Measurements from ENCODE around the gene TSC22D3. TPM values are rescaled to one million over a fixed set of nuclear protein-coding genes. Genes with fewer than 3 reads are reported as not detected.

The TSC22D3 gene
- total RNA-seq, 1 donor from 2014 or later = 107 TPM

DNA sequence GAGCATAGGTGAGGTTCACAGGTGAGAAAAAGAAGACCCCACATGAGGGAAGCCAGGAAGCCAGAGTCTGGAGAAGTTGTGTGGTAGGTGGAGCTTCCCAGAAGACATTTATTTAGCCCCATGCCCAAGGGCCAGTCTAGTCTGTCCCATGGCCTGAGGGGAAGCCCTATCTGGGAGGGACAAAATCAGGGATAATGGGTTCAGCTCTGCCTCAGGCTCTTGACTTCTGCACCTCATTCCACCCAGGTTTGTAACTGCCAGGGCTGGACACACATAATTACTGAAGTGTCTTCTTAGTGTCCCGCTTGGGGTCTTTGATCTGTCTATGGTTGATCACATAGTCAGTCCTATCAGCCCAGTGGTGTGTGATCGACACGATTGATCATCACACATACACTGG lies 36.0 kb downstream of the TSC22D3 start:
- no peak for DNase-seq
- H3K4me3 Mint-ChIP-seq (ENCODE audit: unreplicated experiment) = no peak overlapping the region
- peaks cover 4% of the 10 kb centered on the region for H3K4me1 Mint-ChIP-seq (ENCODE audit: low read depth, unreplicated experiment)
- H3K36me3 Mint-ChIP-seq (ENCODE audit: unreplicated experiment) = no peaks in the 10 kb centered on the region
- peaks cover 1% of the 10 kb centered on the region for H3K27me3 Mint-ChIP-seq (ENCODE audit: unreplicated experiment)
- peaks cover 3% of the 10 kb centered on the region for H3K9me3 Mint-ChIP-seq (ENCODE audit: unreplicated experiment)
- TF ChIP-seq, protein P1, sequence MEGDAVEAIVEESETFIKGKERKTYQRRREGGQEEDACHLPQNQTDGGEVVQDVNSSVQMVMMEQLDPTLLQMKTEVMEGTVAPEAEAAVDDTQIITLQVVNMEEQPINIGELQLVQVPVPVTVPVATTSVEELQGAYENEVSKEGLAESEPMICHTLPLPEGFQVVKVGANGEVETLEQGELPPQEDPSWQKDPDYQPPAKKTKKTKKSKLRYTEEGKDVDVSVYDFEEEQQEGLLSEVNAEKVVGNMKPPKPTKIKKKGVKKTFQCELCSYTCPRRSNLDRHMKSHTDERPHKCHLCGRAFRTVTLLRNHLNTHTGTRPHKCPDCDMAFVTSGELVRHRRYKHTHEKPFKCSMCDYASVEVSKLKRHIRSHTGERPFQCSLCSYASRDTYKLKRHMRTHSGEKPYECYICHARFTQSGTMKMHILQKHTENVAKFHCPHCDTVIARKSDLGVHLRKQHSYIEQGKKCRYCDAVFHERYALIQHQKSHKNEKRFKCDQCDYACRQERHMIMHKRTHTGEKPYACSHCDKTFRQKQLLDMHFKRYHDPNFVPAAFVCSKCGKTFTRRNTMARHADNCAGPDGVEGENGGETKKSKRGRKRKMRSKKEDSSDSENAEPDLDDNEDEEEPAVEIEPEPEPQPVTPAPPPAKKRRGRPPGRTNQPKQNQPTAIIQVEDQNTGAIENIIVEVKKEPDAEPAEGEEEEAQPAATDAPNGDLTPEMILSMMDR (IDR thresholded peaks at IDR 0.05; ENCODE audit: partially characterized antibody, unreplicated experiment) = no peak
- no peak overlapping the region for H3K27ac Mint-ChIP-seq (ENCODE audit: unreplicated experiment)

DNA sequence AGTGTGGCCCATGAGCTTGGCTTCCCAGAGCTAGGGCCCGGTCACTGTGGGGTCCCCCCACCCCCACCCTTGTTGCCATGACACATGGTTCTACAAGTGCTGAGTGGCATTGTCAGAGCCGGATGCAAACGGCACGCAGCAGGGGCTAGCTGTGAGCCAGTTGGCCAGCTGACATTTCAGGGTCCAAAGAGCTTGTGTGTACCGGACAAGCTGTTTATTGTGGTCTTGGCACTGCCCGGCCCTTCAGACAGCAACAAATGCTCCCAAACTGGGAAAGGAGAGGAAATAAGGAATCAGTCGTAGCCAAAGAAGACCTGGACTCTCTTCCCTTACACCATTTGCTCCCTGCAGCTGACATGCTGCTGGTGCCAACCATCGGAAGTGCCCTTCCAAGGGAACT lies 36.8 kb downstream of the TSC22D3 start:
- peaks cover 4% of the 10 kb centered on the region for H3K4me1 Mint-ChIP-seq (ENCODE audit: low read depth, unreplicated experiment)
- TF ChIP-seq, protein P1 (IDR thresholded peaks at IDR 0.05; ENCODE audit: partially characterized antibody, unreplicated experiment) = no peak
- H3K36me3 Mint-ChIP-seq (ENCODE audit: unreplicated experiment) = no peaks in the 10 kb centered on the region
- no peak overlapping the region for H3K4me3 Mint-ChIP-seq (ENCODE audit: unreplicated experiment)
- H3K9me3 Mint-ChIP-seq (ENCODE audit: unreplicated experiment) = peaks cover 3% of the 10 kb centered on the region
- H3K27ac Mint-ChIP-seq (ENCODE audit: unreplicated experiment) = no peak overlapping the region
- H3K27me3 Mint-ChIP-seq (ENCODE audit: unreplicated experiment) = peaks cover 1% of the 10 kb centered on the region
- no peak for DNase-seq

DNA sequence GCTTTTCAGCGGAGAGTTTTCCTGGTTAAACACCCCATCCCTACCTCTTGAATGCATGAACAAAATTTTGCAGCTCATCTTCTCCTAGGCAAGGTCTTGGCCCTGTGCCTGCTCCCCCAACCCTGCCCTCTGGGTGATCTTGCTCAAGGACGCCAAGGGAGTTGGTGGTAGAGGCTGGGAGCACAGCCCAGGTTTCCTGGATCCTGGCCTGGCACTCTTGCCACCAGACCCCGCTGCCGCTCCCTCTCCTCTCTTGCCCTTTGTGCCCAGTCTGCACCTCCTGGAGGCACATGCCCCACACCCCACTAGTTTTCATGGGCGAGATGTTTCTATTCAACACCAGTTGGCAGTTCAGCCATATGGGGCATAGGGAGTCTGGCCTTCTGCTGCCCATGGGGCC lies 37.3 kb downstream of the TSC22D3 start:
- H3K27me3 Mint-ChIP-seq (ENCODE audit: unreplicated experiment) = peaks cover 1% of the 10 kb centered on the region
- TF ChIP-seq, protein P1 (IDR thresholded peaks at IDR 0.05; ENCODE audit: partially characterized antibody, unreplicated experiment) = no peak
- peaks cover 3% of the 10 kb centered on the region for H3K9me3 Mint-ChIP-seq (ENCODE audit: unreplicated experiment)
- no peak overlapping the region for H3K27ac Mint-ChIP-seq (ENCODE audit: unreplicated experiment)
- DNase-seq = no peak
- no peaks in the 10 kb centered on the region for H3K36me3 Mint-ChIP-seq (ENCODE audit: unreplicated experiment)
- no peak overlapping the region for H3K4me3 Mint-ChIP-seq (ENCODE audit: unreplicated experiment)
- H3K4me1 Mint-ChIP-seq (ENCODE audit: low read depth, unreplicated experiment) = peaks cover 4% of the 10 kb centered on the region

DNA sequence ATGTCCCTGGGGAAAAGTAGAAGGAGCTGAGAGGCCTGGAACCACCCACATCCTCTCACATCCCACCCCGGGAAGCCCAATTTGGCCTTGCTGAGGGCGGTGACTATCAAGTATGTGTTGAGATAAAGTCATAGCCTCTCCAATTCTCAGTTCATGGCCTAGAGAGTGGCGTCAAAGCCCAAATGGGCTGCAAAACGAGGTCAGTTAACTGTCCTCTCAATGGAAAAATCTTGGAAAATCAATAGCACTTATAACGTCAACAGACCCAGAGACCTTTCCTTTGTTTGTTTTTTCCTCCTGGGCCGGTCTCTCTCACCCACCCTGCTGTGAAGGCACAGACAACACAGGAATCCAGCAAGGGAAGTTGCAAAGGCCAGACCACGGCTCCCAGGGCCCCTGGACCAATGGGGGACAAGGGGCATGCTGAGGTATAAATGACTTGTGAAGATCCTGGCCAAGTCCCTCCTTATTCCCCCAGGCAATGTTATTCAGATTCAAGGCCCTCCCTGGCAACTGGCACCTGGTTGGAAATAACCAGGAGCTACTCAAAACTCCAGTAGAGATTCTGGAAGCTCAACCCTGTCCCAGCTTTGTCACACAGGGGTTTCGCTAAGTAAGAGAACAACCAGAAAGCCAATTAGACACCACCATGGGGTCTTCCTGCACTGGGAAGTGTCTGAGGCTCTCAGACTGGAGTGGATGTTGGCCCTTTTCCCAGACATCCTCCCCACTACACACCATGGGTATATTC lies 38.6 kb downstream of the TSC22D3 start:
- H3K27me3 Mint-ChIP-seq (ENCODE audit: unreplicated experiment) = peaks cover 1% of the 10 kb centered on the region
- H3K4me3 Mint-ChIP-seq (ENCODE audit: unreplicated experiment) = no peak overlapping the region
- H3K27ac Mint-ChIP-seq (ENCODE audit: unreplicated experiment) = no peak overlapping the region
- TF ChIP-seq, protein P1 (IDR thresholded peaks at IDR 0.05; ENCODE audit: partially characterized antibody, unreplicated experiment) = no peak
- H3K36me3 Mint-ChIP-seq (ENCODE audit: unreplicated experiment) = no peaks in the 10 kb centered on the region
- H3K4me1 Mint-ChIP-seq (ENCODE audit: low read depth, unreplicated experiment) = peaks cover 2% of the 10 kb centered on the region
- no peak for DNase-seq
- peaks cover 5% of the 10 kb centered on the region for H3K9me3 Mint-ChIP-seq (ENCODE audit: unreplicated experiment)

DNA sequence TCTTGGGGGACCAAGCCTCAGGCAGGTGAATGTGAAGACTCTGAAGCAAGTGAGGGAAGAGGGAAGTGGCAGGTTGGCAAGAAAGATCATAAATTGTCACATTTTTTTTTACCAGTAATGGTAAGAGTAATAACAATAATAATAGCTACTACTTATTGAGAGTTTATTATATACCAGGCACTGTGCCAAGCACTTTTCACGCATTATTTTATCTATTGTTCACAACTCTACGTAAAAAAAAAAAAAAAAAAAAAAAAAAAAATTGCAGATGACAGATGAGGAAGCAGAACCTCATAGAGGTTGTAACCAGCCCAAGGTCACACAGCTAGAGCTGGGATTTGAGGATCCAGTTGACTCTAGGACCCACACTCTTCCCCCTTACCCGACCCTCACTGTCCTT lies 40.9 kb downstream of the TSC22D3 start:
- H3K9me3 Mint-ChIP-seq (ENCODE audit: unreplicated experiment) = peaks cover 5% of the 10 kb centered on the region
- TF ChIP-seq, protein P1 (IDR thresholded peaks at IDR 0.05; ENCODE audit: partially characterized antibody, unreplicated experiment) = no peak
- DNase-seq = no peak
- H3K36me3 Mint-ChIP-seq (ENCODE audit: unreplicated experiment) = no peaks in the 10 kb centered on the region
- H3K27me3 Mint-ChIP-seq (ENCODE audit: unreplicated experiment) = no peaks in the 10 kb centered on the region
- H3K4me1 Mint-ChIP-seq (ENCODE audit: low read depth, unreplicated experiment) = peaks cover 2% of the 10 kb centered on the region
- no peak overlapping the region for H3K4me3 Mint-ChIP-seq (ENCODE audit: unreplicated experiment)
- H3K27ac Mint-ChIP-seq (ENCODE audit: unreplicated experiment) = no peak overlapping the region
